Ascending aorta (tissue), 2 donors: ENCODE measurements around the gene STXBP6. TPM values are rescaled to one million over a fixed set of nuclear protein-coding genes. Genes with fewer than 3 reads are reported as not detected.

ENCODE experiments used
- DNase-seq, 2 donors: peaks; one replicate each; pipeline ENCODE4 v3.0.0-alpha.2; 2019; ENCODE audit warnings: low spot score in 2 of 2
- H3K27ac ChIP-seq, 2 donors: fragments of 200-600 bp; sonication (generic); one replicate each; pipeline ENCODE4 v1.5.1; 2016 to 2017; ENCODE audit warnings: mild to moderate bottlenecking in 1 of 2
- H3K27me3 ChIP-seq: fragments of 200-600 bp; sonication (generic); one replicate; pipeline ENCODE4 v1.5.1; 2017
- H3K36me3 ChIP-seq, 2 donors: fragments of 200-600 bp; sonication (generic); one replicate each; pipeline ENCODE4 v1.5.1; 2016
- H3K4me1 ChIP-seq, 2 donors: fragments of 200-600 bp; sonication (generic); one replicate each; pipeline ENCODE4 v1.5.1; 2016 to 2017; ENCODE audit warnings: mild to moderate bottlenecking in 1 of 2
- H3K4me3 ChIP-seq, 2 donors: fragments of 200-600 bp; sonication (generic); one replicate each; pipeline ENCODE4 v1.5.1; 2016 to 2017; ENCODE audit warnings: mild to moderate bottlenecking in 1 of 2
- H3K9me3 ChIP-seq, 2 donors: fragments of 200-600 bp; sonication (generic); one replicate each; pipeline ENCODE4 v1.5.1; 2016
- CTCF ChIP-seq, 3 experiments: fragments of 200-600 bp in 2 of 3; fragments of 450-650 bp in 1 of 3; sonication (generic) in 2 of 3; IDR thresholded peaks; one replicate each; pipeline ENCODE4 v1.5.1; 2016 to 2019; ENCODE audit warnings: antibody characterized with exemption in 3 of 3, mild to moderate bottlenecking in 1 of 3, moderate library complexity in 1 of 3
- intact Hi-C: fragments of 100-400 bp; cut with DNase I; formaldehyde crosslinking; loops from one replicate; pipeline ENCODE4 v1.15.1; 2023
- total RNA-seq: library from RNA; depleted of rRNA; stranded (reverse); fragments of >200 nt; gene quantifications from one replicate; pipeline ENCODE4 v1.1.0, GENCODE V29; 2016

The STXBP6 gene
- total RNA-seq, 1 donor from 2014 or later, result 0.21 TPM

- DNase-seq, result no peak
- Histone ChIP-seq H3K27ac (no peak overlapping the region), H3K36me3 (no peaks in the 10 kb centered on the region), H3K4me3 (no peak overlapping the region), H3K27me3 (no peaks in the 10 kb centered on the region), H3K9me3 (no peaks in the 10 kb centered on the region), H3K4me1 (no peaks in the 10 kb centered on the region)
- TF ChIP-seq CTCF (IDR thresholded peaks at IDR 0.05), result no peak
- intact Hi-C loops, result no loop called here
Measured at GRCh38 chr14:24858052-24858451, 191.9 kb downstream of the STXBP6 start.

- Histone ChIP-seq H3K27ac (no peak overlapping the region), H3K4me3 (no peak overlapping the region), H3K9me3 (no peaks in the 10 kb centered on the region), H3K27me3 (no peaks in the 10 kb centered on the region), H3K36me3 (no peaks in the 10 kb centered on the region), H3K4me1 (no peaks in the 10 kb centered on the region)
- intact Hi-C loops, result no loop called here
- DNase-seq, result no peak
- TF ChIP-seq CTCF (IDR thresholded peaks at IDR 0.05), result no peak
Measured at GRCh38 chr14:24857277-24857676, 192.7 kb downstream of the STXBP6 start.

GRCh38 chr14:24853446-24853845, 196.5 kb downstream of the STXBP6 start:
- Histone ChIP-seq H3K27ac (no peak overlapping the region), H3K36me3 (no peaks in the 10 kb centered on the region), H3K4me1 (no peaks in the 10 kb centered on the region), H3K9me3 (no peaks in the 10 kb centered on the region), H3K27me3 (no peaks in the 10 kb centered on the region), H3K4me3 (no peak overlapping the region)
- no peak for TF ChIP-seq CTCF (IDR thresholded peaks at IDR 0.05)
- intact Hi-C loops, result no loop called here
- no peak for DNase-seq

DNA sequence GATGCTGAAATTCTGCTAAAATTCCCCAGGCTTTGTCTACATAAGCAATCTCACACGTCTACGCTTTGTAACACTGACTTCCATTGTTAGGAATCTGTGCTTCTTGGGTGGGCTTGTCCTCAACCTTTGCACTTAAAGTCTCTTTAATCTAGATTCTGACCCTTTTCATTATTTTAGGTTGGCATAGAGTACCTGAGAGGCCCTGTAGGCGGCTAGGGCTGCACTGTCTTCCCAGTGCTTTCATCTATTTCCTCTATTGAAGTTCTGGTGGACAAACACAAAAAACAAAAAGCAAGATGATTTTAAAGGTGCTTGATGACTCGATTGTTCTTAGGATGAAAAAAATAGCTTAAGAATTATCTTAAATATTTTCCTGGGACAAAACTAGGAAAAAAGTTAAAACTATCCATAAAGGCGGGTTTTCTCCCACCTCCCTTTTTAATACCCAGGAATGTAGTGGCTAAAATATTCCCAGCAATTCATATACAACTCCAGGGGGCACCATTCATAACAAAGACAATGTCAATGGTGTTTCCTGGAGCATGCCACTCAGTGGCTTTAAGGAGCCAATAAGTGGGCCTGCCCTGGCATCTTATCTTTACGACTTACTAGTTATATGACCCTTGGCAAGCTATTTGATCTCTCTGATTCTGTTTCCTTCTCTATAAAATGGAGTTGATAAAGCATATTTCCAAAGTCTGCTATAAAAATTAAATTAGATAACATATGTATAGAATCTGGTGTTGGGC, 197.5 kb downstream of the STXBP6 start:
- no peak for DNase-seq
- H3K4me3 ChIP-seq, result no peak overlapping the region
- no peaks in the 10 kb centered on the region for H3K27me3 ChIP-seq
- TF ChIP-seq CTCF (IDR thresholded peaks at IDR 0.05), result no peak
- H3K27ac ChIP-seq, result no peak overlapping the region
- no peaks in the 10 kb centered on the region for H3K9me3 ChIP-seq
- H3K4me1 ChIP-seq, result no peaks in the 10 kb centered on the region
- intact Hi-C loops, result no loop called here
- H3K36me3 ChIP-seq, result no peaks in the 10 kb centered on the region

GRCh38 chr14:24851837-24852236, 198.1 kb downstream of the STXBP6 start:
- Histone ChIP-seq H3K27ac (no peak overlapping the region), H3K36me3 (no peaks in the 10 kb centered on the region), H3K4me3 (no peak overlapping the region), H3K4me1 (no peaks in the 10 kb centered on the region), H3K9me3 (no peaks in the 10 kb centered on the region), H3K27me3 (no peaks in the 10 kb centered on the region)
- no peak for DNase-seq
- intact Hi-C loops, result no loop called here
- TF ChIP-seq CTCF (IDR thresholded peaks at IDR 0.05), result no peak

DNA sequence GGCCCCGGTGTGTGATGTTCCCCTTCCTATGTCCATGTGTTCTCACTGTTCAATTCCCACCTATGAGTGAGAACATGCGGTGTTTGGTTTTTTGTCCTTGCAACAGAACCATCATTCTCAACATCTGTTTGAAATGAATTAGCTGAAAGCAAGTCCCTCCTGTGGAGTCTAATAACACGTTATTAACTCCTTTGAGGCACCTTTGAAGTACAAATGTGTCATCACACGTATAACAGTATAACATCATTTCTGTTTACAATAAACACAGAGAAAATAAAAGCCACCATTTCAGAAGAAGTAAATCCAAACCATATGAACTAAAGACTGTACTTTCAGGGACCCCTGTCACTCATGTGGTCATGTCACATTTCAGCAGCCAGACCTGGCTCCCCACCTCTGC, 198.5 kb downstream of the STXBP6 start:
- DNase-seq, result no peak
- Histone ChIP-seq H3K4me3 (no peak overlapping the region), H3K27ac (no peak overlapping the region), H3K9me3 (no peaks in the 10 kb centered on the region), H3K4me1 (no peaks in the 10 kb centered on the region), H3K36me3 (no peaks in the 10 kb centered on the region), H3K27me3 (no peaks in the 10 kb centered on the region)
- TF ChIP-seq CTCF (IDR thresholded peaks at IDR 0.05), result no peak
- intact Hi-C loops, result no loop called here
